ENCODE results near the gene ISLR2.

Gene ISLR2

DNA sequence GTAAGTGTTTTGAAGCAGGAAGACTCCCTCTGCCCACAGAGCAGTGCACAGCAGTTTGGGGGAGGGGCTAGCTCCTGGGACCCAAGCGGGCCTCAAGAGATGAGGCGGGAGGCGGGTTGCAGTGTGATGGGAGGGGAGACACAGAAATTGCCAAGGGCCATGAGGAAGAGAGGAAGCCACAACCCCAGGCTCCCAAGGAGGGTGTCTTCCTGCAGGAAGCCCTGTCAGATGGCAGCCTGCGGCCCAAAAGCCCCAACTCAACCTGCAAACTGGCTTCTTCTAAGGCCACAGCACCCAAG lies 7.3 kb upstream of the ISLR2 start:
- CTCF ChIA-PET: interaction anchor here (0.6 to 4.7 kb wide), 11 partner anchors 11 to 212 kb away, joined by 3 to 27 read pairs (median 3); no protein-coding TSS in a partner anchor
- Histone ChIP-seq H3K36me3 (ENCODE audit: control insufficient read depth in 2 of 2, insufficient read depth in 1 of 2, low read length in 2 of 2) (no peaks in the 10 kb centered on the region), H3K27ac (ENCODE audit: extremely low read depth, low read depth, low read length) (no peak overlapping the region), H3K4me1 (ENCODE audit: control insufficient read depth, insufficient read depth, low read length) (peaks cover 14% of the 10 kb centered on the region), H3K4me3 (ENCODE audit: low read depth, low read length) (no peak overlapping the region), H3K9me3 (ENCODE audit: control insufficient read depth, insufficient read depth, low read depth, low read length) (no peaks in the 10 kb centered on the region)
- POLR2A ChIA-PET: interaction anchor here (1.1 kb wide), 1 partner anchor 37 kb away, joined by 3 read pairs; no protein-coding TSS in a partner anchor
- 0 out of 2 replicates have a peak, but pooled peaks have one; percentile 18 for TF ChIP-seq SP2 (tag by site-specific recombination; IDR thresholded peaks at IDR 0.05)
- no peak for TF ChIP-seq ZBTB17 (tag by site-specific recombination; IDR thresholded peaks at IDR 0.05)

DNA sequence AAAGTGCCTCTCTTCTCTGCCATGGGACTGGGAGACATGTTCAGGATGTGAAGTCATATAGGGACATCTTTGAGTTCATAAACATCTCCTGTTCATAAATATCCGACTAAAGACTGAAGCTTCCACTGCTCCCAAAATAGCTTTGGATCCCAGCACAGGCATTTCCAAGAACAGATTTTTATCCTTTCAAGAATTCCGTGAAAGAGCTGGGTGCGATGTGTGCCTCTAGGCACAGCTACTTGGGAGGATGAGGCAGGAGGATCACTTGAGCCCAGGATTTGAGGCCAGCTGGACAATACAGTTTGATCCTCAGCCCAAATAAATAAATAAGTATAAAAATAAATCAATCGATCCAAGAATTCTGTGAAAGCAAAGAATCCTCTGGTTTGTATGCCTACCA lies 6.7 kb upstream of the ISLR2 start:
- no peaks in the 10 kb centered on the region for H3K36me3 ChIP-seq (ENCODE audit: control insufficient read depth in 2 of 2, insufficient read depth in 1 of 2, low read length in 2 of 2)
- no peaks in the 10 kb centered on the region for H3K9me3 ChIP-seq (ENCODE audit: control insufficient read depth, insufficient read depth, low read depth, low read length)
- no peak overlapping the region for H3K4me3 ChIP-seq (ENCODE audit: low read depth, low read length)
- ChIA-PET CTCF (interaction anchor here (0.6 to 4.7 kb wide), 6 partner anchors 75 to 199 kb away, joined by 3 to 27 read pairs (median 4); no protein-coding TSS in a partner anchor), POLR2A (no interaction called here)
- no peak for TF ChIP-seq ZNF610 (tag by site-specific recombination; IDR thresholded peaks at IDR 0.05; ENCODE audit: borderline replicate concordance)
- TF ChIP-seq, protein P1, sequence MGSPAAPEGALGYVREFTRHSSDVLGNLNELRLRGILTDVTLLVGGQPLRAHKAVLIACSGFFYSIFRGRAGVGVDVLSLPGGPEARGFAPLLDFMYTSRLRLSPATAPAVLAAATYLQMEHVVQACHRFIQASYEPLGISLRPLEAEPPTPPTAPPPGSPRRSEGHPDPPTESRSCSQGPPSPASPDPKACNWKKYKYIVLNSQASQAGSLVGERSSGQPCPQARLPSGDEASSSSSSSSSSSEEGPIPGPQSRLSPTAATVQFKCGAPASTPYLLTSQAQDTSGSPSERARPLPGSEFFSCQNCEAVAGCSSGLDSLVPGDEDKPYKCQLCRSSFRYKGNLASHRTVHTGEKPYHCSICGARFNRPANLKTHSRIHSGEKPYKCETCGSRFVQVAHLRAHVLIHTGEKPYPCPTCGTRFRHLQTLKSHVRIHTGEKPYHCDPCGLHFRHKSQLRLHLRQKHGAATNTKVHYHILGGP (tag by site-specific recombination; IDR thresholded peaks at IDR 0.05): peak; percentile 86
- no peak overlapping the region for H3K27ac ChIP-seq (ENCODE audit: extremely low read depth, low read depth, low read length)
- peaks cover 14% of the 10 kb centered on the region for H3K4me1 ChIP-seq (ENCODE audit: control insufficient read depth, insufficient read depth, low read length)

DNA sequence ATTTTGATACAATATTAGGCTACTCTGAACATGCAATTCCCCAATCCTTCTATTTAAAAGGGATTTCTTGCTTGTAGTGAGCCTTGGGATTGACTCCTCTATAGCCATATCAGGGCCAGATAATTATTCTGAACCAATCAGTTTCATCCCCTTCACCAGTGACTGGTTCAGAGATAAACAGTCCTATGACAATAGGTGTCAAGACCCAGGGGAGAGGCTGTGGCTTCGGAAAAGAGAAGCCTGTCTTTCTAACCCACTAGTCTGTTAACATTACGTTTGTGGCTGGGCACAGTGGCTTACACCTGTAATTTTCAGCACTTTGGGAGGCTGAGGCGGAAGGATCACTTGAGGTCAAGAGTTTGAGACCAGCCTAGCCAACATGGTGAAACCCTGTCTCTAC lies 6.2 kb upstream of the ISLR2 start:
- Histone ChIP-seq H3K9me3 (ENCODE audit: control insufficient read depth, insufficient read depth, low read depth, low read length) (no peaks in the 10 kb centered on the region), H3K4me3 (ENCODE audit: low read depth, low read length) (no peak overlapping the region), H3K36me3 (ENCODE audit: control insufficient read depth in 2 of 2, insufficient read depth in 1 of 2, low read length in 2 of 2) (no peaks in the 10 kb centered on the region), H3K27ac (ENCODE audit: extremely low read depth, low read depth, low read length) (no peak overlapping the region), H3K4me1 (ENCODE audit: control insufficient read depth, insufficient read depth, low read length) (peaks cover 14% of the 10 kb centered on the region)
- ChIA-PET POLR2A (no interaction called here), CTCF (interaction anchor here (1.0 to 4.7 kb wide), 5 partner anchors 76 to 198 kb away, joined by 3 to 27 read pairs (median 6); no protein-coding TSS in a partner anchor)
- no peak for TF ChIP-seq ZSCAN30 (tag by site-specific recombination; IDR thresholded peaks at IDR 0.05)

DNA sequence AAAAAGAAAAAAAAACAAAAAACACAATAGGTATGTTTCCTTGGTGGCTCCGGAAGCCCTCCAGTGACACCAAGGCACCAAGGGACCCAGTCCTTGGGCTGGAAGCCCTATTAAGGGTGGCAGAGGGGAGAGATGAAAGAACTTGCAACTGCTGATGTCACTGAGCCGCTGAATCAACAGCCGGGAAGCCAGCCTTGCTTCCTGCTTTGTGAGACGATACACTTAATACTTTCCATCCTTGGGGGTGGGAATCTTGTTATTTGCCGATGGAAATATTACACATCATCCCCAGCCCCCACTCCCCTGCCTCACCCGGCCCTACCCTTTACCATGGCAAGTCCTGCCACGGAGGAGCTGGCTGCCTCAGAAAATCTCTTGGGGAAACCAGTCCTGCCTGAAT lies 5.6 kb upstream of the ISLR2 start:
- peak; percentile 44; the same call in 1 of the 2 replicates for TF ChIP-seq ZBTB8A (tag by site-specific recombination; IDR thresholded peaks at IDR 0.05)
- TF ChIP-seq ZNF391 (tag by site-specific recombination; IDR thresholded peaks at IDR 0.05; ENCODE audit: borderline replicate concordance, low read depth): no peak
- CTCF ChIA-PET: interaction anchor here (0.7 to 6.3 kb wide), 4 partner anchors 70 to 247 kb away, joined by 4 to 100 read pairs (median 30); no protein-coding TSS in a partner anchor
- Histone ChIP-seq H3K9me3 (ENCODE audit: control insufficient read depth, insufficient read depth, low read depth, low read length) (no peaks in the 10 kb centered on the region), H3K36me3 (ENCODE audit: control insufficient read depth in 2 of 2, insufficient read depth in 1 of 2, low read length in 2 of 2) (no peaks in the 10 kb centered on the region), H3K4me1 (ENCODE audit: control insufficient read depth, insufficient read depth, low read length) (peaks cover 17% of the 10 kb centered on the region), H3K27ac (ENCODE audit: extremely low read depth, low read depth, low read length) (no peak overlapping the region), H3K4me3 (ENCODE audit: low read depth, low read length) (no peak overlapping the region)
- POLR2A ChIA-PET: no interaction called here

DNA sequence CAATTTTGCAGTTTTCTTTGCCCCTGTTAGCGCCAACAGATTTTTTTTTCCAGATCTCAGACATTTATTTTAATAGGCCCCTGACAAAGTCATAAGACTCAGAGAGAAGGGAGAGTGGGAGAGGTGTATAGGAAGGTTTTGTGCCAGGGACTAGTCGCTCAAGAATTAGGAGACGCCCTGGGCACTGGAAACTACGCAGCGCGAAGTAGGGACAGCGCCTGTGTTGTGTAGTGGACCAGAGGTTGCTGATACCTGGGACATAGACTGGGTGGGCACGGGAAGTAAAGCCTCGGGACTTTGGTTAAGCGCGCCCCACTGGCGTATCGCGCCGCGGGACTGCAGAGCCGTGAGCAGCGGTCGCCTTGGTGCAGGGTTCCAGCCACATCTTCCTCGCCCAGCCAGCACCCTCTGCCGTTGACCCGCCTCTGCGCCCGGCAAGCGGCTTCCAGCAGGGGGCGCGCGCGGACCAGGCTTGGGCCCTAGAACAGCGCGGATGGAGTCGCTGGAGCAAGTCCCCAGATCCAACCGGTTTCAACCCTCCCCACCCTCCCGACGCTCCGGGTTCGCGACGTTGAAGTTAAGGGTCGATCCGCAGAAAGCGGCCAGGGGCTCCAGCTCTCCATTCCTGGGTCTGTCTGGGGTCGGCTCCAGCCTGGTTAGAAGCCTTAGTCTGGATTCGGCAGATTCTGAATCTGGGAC lies 3.0 kb upstream of the ISLR2 start:
- Histone ChIP-seq H3K4me3 (ENCODE audit: low read depth, low read length) (peak overlapping the region; percentile 25), H3K9me3 (ENCODE audit: control insufficient read depth, insufficient read depth, low read depth, low read length) (no peaks in the 10 kb centered on the region), H3K27ac (ENCODE audit: extremely low read depth, low read depth, low read length) (peak overlapping the region; percentile 1; the same call in 1 of the 2 replicates), H3K4me1 (ENCODE audit: control insufficient read depth, insufficient read depth, low read length) (peaks cover 14% of the 10 kb centered on the region), H3K36me3 (ENCODE audit: control insufficient read depth in 2 of 2, insufficient read depth in 1 of 2, low read length in 2 of 2) (no peaks in the 10 kb centered on the region)
- ChIA-PET CTCF (interaction anchor here (0.6 to 6.3 kb wide), 25 partner anchors 9 to 240 kb away, joined by 3 to 100 read pairs (median 5); partner anchors contain the start of genes CYP11A1 and STRA6), POLR2A (interaction anchor here (0.6 to 1.5 kb wide), 5 partner anchors 57 to 239 kb away, joined by 3 to 4 read pairs (median 4); no protein-coding TSS in a partner anchor)
- TF ChIP-seq ZNF311 (tag by site-specific recombination; IDR thresholded peaks at IDR 0.05; ENCODE audit: borderline replicate concordance) (no peak), HOXD13 (CRISPR knock-in tag; IDR thresholded peaks at IDR 0.05; ENCODE audit: borderline replicate concordance) (no peak), HOXA7 (CRISPR knock-in tag; IDR thresholded peaks at IDR 0.05; ENCODE audit: borderline replicate concordance) (no peak), ZNF544 (tag by site-specific recombination; IDR thresholded peaks at IDR 0.05) (no peak), ZNF214 (tag by site-specific recombination; IDR thresholded peaks at IDR 0.05; ENCODE audit: borderline replicate concordance) (no peak), ZNF791 (tag by site-specific recombination; IDR thresholded peaks at IDR 0.05) (no peak)
- TF ChIP-seq, protein P2, sequence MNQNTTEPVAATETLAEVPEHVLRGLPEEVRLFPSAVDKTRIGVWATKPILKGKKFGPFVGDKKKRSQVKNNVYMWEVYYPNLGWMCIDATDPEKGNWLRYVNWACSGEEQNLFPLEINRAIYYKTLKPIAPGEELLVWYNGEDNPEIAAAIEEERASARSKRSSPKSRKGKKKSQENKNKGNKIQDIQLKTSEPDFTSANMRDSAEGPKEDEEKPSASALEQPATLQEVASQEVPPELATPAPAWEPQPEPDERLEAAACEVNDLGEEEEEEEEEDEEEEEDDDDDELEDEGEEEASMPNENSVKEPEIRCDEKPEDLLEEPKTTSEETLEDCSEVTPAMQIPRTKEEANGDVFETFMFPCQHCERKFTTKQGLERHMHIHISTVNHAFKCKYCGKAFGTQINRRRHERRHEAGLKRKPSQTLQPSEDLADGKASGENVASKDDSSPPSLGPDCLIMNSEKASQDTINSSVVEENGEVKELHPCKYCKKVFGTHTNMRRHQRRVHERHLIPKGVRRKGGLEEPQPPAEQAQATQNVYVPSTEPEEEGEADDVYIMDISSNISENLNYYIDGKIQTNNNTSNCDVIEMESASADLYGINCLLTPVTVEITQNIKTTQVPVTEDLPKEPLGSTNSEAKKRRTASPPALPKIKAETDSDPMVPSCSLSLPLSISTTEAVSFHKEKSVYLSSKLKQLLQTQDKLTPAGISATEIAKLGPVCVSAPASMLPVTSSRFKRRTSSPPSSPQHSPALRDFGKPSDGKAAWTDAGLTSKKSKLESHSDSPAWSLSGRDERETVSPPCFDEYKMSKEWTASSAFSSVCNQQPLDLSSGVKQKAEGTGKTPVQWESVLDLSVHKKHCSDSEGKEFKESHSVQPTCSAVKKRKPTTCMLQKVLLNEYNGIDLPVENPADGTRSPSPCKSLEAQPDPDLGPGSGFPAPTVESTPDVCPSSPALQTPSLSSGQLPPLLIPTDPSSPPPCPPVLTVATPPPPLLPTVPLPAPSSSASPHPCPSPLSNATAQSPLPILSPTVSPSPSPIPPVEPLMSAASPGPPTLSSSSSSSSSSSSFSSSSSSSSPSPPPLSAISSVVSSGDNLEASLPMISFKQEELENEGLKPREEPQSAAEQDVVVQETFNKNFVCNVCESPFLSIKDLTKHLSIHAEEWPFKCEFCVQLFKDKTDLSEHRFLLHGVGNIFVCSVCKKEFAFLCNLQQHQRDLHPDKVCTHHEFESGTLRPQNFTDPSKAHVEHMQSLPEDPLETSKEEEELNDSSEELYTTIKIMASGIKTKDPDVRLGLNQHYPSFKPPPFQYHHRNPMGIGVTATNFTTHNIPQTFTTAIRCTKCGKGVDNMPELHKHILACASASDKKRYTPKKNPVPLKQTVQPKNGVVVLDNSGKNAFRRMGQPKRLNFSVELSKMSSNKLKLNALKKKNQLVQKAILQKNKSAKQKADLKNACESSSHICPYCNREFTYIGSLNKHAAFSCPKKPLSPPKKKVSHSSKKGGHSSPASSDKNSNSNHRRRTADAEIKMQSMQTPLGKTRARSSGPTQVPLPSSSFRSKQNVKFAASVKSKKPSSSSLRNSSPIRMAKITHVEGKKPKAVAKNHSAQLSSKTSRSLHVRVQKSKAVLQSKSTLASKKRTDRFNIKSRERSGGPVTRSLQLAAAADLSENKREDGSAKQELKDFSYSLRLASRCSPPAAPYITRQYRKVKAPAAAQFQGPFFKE (tag by site-specific recombination; IDR thresholded peaks at IDR 0.05; ENCODE audit: borderline replicate concordance): no peak
- TF ChIP-seq, protein P3, sequence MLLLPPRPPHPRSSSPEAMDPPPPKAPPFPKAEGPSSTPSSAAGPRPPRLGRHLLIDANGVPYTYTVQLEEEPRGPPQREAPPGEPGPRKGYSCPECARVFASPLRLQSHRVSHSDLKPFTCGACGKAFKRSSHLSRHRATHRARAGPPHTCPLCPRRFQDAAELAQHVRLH (tag by site-specific recombination; IDR thresholded peaks at IDR 0.05): peak; percentile 56; the same call in 1 of the 2 replicates

Measured in HEK293 (cell line).